HCEC 1CT (cell line): Measurements from ENCODE around the gene FAM193A.
"Not testable (repeated sequence)": the region's sequence is repeated elsewhere in the genome, so short reads cannot be mapped to it uniquely, and the experiment has no call there.

Experiments
- DNase-seq: peaks from one replicate; pipeline ENCODE4 v3.0.0-alpha.2; 2017

Gene FAM193A

DNA sequence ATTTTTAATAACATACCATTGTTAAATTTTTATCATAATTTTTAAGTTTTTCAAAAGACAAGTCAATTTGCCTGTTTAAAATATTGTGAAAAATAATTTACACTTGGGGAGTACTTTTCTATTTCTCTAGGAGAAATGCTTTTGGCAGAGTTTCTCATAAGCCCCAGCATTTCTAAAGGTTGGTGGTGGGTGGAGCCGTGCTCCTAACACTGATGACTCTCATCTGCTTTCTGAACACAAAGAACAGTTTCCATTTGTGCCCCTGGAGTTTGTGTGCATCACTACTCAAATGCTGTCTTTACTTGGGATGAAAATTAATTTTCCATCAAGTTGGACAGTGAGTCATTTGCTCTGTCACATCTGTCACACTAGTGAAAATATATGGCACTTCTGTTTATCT lies 162.1 kb downstream of the FAM193A start:
- DNase-seq = no peak

DNA sequence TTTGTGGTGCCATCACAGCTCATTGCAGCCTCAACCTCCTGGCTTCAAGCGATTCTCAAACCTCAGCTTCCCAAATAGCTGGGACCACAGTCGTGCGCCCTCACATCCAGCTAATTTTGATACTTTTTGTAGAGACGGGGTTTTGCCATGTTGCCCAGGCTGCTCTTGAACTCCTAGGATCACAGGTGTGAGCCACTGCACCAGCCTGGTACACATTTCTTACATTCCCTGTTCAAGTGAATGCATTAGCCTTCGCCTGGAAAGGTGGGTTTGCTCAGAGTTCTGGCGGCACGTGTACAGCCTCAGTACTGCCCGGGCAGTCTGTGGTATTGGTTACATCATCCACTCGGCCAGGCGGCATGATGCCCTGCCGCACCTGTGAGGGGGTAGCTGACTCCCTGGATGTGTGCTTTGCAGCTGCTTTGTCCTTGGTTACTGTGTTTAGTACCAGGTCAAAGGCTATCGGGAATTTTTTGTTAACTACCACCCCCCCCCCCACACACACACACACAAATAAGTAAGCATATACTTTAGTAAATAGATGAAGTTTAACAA lies 162.6 kb downstream of the FAM193A start:
- no peak for DNase-seq

DNA sequence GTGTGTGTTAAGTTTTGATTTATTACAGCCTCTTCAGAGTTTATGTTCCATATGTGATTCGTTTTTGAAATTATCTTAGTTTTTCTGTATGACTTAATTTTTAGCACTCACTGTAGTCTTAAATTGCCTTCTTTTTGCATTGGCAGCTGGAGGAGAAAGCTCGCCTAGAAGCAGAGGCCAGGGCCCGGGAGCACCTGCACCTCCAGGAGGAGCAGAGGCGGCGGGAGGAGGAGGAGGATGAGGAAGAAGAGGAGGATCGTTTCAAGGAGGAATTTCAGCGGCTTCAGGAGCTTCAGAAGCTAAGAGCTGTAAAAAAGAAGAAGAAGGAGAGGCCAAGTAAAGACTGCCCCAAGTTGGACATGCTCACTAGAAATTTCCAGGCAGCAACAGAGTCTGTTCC lies 163.1 kb downstream of the FAM193A start:
- DNase-seq = no peak

DNA sequence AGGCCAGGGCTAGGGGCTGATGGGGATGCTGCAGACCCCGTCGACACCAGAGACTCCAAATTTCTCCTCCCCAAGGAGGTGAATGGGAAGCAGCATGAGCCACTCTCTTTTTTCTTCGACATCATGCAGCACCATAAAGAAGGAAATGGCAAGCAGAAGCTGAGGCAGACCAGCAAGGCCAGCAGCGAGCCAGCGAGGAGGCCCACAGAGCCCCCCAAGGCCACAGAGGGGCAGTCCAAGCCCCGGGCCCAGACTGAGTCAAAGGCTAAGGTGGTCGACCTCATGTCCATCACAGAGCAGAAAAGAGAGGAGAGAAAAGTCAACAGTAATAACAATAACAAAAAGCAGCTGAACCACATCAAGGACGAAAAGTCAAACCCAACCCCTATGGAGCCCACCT lies 163.6 kb downstream of the FAM193A start:
- DNase-seq = no peak

DNA sequence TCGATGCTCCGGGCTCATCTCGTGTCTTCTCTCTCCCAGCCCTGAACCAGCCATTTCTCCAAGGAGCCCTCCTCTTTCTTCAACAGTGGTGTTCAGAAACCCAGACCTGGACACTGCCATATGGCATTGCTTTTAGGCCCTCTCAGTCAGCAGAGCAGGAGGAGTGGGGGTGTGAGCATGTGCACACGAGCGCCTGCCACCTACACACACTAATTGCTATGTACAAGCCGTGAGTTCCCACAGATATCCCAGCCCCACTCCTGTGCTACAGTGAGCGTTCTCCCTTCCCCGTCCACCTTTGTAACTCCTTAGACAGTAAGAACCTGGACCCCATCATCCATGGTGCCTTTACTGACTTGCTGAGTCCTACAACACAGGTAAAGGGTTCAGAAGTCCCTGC lies 165.9 kb downstream of the FAM193A start:
- no peak for DNase-seq

DNA sequence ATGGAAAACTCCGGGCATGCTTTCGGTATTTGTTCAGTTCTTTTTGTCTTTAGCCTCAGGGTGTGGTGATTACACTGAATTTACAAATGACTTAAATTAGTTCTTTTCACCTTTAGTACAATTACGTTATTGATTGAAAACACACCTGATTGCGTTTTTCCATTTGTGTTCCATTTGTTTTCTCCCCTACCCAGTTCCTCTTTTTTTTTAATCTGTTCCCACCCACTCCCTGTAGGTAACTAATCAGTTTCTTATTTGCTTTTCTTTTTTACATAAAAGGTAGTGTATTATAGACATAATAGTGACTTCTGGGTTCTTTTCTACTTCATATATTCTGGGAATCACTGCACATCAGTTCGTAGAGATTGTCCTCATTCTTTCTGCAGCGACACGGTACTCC lies 166.3 kb downstream of the FAM193A start:
- DNase-seq = no peak

DNA sequence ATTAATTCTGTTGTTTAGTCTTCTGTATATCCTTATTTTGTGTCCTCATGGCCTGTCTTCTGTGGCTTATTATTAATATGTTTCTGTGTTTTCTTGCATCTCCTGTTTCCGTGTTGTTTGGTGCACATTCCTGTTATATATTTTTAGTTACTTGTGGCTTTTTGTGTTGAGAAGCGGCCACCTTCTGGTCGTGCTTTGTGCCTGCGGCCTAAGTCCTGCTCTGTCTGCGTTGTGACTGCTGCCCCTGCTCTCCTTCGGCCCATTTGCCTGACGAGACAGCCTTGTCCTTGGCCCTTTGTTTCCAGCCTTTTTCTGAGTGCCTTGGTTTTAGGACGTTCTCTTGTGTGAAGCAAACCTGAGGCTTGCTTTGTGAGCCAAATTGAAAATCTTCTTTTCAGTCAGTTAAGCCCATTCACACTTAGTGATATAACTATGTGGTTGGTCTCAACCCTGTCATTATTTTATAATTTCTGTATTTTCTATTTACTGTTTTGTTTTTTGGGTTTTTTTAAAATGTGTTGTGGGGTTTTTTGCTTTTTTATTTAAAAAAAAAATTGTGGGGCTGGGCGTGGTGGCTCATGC lies 175.9 kb downstream of the FAM193A start:
- DNase-seq = no peak

DNA sequence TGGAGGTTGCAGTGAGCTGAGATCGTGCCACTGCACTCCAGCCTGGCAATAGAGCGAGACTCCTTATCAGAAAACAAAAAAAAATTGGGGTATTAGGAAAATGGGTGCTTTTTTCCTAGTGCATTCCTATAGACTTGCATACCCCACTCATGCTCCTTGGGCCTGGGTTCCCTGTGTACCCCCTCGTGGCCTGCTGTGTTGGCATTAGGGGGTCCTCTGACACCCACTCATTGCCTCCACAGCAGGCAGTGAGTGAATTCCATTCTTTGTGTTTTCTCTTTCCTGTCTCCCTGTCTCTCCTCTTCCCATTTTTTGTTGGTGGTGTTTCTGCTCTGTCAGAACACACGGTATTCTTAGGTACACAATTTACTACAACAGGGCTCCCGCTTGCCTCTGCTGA lies 176.9 kb downstream of the FAM193A start:
- no peak for DNase-seq

DNA sequence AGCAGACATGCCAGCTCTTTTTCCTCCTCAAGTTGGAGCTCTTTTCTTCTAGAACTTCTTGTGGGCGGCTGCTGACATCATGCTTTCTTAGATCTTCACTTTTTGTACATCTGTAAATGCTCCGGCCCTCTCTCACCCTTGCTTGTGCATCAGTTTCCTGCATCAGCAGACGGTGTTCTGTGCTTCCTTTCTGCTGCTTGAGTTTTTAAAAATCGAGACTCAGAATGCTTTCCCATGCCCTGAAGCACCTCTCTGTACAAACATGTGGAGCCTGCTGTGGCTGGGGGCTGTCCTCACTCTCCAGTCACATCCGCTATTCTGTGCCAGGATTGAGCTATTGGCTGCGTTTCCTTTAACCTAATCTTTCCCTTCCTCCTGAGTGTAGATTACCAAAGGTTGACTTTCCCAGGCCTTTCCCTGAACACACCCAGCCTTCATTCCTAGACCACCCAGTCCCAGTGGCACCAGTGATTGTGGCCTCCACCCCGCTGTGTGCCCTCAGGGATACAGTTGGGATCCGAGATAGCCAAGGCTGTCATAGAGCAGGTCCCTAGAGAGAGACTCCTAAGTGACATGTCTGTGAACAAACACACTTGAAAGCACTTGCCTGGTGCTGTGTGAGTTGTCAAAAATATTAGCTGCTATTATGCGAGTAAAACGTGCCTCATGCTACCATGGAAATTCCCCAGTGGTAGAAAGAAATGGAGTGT lies 177.8 kb downstream of the FAM193A start:
- no peak for DNase-seq

DNA sequence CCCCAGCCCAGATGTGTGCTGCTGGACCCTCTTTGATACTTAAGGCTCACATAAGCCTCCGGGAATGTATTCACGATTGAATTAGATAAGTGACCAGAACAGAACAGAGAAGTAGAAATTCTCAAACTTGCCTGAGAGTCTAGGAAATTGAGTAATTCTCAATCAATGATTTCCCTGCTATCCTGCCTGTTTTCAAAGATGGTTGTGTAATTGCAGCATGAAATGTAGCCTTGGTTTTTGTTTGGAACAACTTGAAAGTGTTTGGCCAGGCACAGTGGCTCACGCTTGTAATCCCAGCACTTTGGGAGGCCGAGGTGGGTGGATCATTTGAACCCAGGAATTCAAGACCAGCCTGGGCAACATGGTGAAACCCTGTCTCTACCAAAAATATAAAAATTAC lies 178.5 kb downstream of the FAM193A start:
- DNase-seq = no peak

DNA sequence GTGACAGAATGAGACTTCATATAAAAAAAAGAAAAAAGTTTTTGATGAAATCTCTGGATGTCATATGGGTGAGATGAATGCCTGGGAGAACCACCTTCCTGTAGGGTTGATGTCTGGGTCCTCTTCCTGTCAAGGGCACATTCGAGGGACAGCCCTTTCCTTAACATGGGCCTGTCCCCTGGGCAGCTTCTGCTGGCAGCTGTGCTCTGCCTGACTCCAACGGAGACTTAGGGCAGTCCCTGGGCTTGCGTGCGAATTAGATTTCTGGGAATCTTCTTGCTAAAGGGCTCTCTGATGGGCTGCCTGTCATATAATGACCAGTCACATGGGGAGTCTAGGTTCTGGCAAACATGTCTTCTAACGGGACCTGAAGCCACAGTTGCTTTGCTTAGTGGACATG lies 179.0 kb downstream of the FAM193A start:
- no peak for DNase-seq

DNA sequence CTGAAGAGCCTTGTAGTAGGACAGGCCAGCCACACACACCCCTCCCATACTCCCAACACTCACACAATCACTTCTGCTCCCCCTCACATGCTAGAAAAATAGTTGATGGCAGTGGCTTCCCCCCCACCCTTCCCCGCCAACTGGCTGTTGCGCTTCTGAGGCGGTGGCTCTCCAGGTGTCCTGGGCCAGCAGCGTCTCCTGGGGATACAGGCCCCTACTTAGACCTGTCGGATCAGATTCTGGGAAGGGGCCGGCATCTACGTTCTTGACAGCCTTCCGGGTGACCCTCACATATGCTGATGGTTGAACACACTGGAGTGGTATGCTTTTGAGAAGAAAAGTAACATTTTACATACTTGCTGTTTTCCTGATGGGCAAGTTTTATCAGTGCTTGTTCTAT lies 179.8 kb downstream of the FAM193A start:
- no peak for DNase-seq

DNA sequence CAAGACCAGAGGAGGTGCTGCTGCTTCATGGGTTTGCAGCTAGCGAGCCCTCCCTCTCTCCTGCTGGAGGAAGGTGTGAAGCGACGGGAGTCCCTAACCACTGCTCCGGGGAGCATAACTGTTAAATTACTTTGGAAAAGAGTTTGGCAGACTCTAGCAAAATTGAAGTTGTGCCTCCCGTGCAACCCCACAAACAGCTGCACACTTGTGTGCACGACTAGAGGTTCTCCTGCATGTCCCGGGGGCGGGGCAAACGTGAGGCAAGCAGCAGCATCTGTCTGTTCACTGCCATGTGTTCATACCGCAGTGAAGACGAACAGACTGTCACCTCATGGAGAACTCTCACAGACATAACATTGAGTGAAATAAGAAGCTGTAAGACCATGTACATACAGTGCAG lies 185.1 kb downstream of the FAM193A start:
- DNase-seq = no peak

DNA sequence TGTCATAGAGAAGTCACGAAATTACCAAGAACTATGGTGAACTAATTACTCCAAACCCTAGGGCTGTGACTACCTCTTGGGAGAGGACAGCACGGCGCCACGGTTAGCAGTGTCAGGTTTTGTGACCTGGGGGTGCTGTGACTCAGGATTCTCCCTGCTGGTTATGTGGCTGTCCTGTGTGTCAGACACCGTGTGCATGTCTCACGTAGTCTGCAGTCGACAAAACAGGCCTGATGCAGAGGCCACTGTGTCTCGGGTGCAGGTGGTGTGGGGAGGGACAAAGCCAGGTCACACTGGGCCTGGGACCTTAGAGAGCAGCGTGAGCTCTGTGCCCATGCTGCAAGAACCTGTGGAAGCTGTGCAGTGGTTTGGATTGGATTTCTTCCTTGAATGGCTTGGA lies 185.6 kb downstream of the FAM193A start:
- no peak for DNase-seq

DNA sequence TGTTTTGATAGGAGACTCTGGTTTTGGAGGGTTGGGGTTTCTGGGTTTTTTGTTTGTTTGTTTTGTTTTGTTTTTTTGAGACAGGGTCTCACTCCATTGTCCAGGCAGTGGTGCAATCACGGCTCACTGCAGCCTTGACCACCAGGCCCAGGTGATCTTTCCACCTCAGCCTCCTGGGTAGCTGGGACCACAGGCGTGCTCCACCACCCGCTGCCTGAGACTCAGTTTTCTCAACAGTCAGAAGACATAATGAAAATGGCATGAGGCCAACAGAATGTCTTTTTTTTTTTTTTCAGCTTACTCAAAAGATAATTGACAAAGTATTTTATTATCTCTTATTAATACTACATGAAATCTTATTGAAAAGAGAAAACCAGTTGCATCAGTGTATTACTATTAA lies 187.3 kb downstream of the FAM193A start:
- no peak for DNase-seq

DNA sequence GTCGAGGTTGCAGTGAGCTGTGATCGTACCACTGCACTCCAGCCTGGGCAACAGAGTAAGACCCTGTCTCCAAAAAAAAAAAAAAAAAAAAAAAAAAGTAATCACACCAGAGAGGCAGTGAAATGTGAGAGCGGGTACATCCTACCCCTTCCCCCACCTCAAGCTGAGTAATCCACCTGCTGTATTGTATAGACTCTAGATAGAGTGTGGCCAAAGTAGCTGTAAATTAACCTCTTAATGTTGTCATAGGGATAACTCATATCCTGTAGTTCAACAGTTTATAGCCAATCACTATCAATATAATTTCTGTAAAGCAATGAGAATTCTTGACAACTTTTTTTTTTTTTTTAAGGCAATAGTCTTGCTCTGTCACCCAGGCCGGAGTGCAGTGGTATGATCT lies 188.9 kb downstream of the FAM193A start:
- DNase-seq = no peak

DNA sequence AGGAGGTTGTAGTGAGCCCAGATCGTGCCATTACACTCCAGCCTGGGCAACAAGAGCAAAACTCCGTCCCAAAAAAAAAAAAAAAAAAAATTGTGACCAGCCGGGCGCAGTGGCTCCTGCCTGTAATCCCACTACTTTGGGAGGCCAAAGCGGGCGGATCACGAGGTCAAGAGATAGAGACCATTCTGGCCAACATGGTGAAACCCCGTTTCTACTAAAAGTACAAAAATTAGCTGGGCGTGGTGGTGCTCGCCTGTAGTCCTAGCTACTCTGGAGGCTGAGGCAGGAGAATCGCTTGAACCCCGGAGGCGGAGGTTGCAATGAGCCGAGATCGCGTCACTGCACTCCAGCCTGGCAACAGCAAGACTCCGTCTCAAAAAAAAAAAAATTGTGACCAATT lies 190.4 kb downstream of the FAM193A start:
- DNase-seq = not testable (repeated sequence)

DNA sequence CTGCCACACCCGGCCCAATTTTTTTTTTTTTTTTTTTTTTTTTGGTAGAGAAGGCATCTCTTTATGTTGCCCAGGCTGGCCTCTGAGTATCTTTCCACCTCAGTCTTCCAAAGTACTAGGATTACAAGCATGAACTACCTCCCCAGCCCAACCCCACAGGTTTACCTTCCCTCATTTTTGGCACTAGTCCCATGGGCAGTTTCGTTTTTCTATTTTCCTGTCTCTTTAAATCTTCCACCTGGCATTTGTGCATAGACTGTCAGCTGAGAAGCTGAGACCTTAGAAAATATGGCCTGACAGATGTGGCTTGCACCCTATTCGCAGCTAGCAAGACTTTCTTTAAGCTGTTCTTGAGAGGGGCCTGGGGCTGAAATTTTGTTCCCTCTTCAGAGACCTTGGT lies 191.8 kb downstream of the FAM193A start:
- DNase-seq = no peak

DNA sequence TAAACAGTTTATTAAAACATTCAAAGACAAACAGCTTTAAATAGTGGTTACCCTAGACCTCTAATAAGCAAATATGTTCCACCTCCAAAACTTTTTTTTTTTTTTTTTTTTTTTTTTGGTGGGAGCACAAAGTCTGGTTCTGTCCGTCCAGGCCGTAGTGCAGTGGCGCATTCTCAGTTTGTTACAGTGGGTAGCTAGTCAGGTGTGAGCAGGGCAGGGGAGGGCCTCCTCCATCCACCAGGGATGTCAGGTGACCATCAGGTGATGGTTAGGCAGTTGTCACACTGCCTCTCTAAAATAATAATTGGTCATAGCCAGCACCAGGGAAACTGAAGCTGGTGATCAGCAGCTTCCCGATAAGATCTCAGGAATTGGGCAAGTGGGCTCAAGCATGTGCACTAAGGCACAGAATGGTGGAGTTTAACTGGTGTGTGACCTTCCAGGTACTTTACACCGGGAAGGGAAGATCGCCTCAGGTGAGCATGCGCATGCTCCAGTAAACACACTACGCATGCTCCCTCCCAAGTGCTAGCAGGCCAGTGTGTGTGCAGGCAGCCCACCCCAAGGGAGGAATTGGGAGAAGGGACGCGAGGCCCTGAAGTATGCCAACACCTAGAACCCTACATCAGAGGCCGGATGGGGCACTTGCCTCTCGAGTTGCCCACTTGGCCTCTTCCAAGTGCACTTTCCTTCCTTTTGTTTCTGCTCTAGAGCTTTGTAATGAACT lies 192.5 kb downstream of the FAM193A start:
- no peak for DNase-seq

DNA sequence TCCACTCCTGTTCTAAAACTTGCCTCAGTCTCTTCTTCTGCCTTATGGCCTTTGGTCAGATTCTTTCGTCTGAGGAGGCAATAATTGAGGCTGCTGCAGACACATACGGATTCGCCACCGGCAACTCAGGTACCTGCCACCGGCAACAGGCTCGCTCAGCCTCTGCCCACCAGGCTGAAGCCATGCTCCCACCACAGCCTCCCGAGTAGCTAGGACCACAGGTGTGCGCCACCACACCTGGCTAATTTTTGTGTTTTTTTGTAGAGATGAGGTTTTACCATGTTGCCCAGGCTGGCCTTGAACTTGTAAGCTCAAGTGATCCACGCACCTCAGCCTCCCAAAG lies 193.1 kb downstream of the FAM193A start:
- no peak for DNase-seq

DNA sequence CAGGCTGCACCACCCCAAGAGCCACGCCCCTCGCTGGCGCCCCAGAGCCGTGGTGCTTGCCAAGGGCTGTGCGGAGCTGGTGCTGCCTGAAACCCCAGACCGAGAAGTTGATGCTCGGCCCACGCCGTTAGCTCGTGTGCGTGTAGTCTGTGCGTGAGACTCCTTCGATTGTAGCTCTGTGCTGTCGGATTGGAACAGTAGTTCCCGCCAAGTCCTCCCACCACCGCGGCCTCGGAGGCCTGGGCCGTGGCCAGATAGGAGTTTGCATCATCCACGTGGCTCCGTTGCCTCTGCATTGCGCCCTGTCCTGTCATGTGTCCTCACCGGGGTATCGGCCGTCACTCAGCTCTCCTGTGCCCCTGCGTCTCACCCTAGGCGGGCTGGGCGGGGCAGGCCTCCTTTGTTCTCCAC lies 195.5 kb downstream of the FAM193A start:
- DNase-seq = no peak

DNA sequence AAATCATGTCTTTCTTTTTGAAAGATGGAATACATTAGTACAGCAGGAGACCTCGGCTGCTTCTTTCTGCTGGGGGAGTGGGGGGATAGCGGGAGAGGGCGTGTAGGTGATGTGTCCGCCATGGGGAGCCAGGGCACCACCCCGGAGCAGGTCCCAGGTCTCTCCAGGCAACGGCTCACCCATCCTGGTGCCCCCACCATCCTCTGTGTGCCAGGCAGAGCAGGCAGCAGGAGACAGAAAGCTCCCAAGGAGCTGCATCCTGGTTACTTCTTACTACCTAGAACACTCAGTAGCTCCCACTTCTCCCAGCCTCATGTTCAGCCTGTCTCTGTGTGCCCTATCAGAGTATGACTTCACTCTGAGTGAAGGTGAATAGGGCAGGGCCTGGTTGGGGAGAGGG lies 196.1 kb downstream of the FAM193A start:
- no peak for DNase-seq

DNA sequence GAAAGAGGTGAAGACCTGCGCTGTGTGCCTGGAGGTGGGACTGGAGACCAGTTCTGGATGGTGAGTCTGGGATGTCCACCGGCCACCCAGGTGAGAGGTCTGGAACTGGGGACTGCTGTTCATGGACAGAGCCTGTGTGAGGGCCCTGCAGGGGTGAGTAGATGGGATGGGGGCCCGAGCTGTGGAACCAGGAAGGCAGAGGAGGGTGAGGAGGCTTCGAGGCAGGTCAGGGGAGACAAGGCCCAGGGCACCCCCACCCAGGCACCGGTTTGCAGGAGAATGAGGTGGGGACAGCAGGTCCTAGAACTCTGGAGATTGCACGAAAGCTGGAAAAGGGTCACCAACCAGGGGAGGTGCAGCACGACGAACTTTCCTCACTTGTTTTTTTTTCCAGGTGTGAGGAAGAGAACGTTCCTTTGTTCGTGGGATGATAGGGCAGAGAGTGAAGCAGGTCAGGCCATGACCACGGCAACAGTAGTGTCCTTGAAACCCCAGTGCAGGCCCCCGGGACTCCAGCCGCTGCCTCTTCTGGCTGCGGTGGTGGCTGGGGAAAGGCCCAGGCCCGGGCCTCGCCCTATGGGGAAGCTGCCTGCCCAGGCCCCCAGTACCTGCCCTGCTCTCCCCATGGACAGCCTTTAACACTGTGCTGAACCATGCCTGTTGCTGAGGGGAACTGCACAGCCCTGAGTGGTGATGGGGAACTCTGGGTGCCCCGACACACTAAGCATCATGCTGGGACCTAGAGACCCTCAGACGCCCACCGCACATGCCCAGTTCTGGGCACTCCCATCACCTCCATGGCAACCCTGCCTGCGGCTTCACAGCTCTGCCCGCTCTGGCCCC lies 196.8 kb downstream of the FAM193A start:
- no peak for DNase-seq
